GM12878 (cell line): ENCODE results near the gene MEX3C. TPM values are rescaled to one million over a fixed set of nuclear protein-coding genes. Genes with fewer than 3 reads are reported as not detected.

ENCODE experiments used
- ATAC-seq: fragments of 200-7000 bp; cut with Tn5 transposase; 3 replicates; pipeline ENCODE4 v1.9.1; 2020; ENCODE audit warnings: mild to moderate bottlenecking, moderate library complexity
- BruUV-seq: library from RNA; stranded (reverse); fragments of 400-500 nt; replicated peaks from 2 replicates; lab custom pipeline; 2021; lab: Mats Ljungman, UMichigan
- CTCF ChIA-PET: fragments of 300-600 bp; sonication (Branson Sonifier 250); formaldehyde crosslinking; extraction: SDS; loops from one replicate; lab custom pipeline; 2021; ENCODE audit warnings: inconsistent platforms; lab: Yijun Ruan, JAX
- POLR2A ChIA-PET: fragments of 350-600 bp; formaldehyde crosslinking; extraction: SDS; loops from one replicate; lab custom pipeline; 2021; ENCODE audit warnings: inconsistent platforms; lab: Charles Lee
- RAD21 ChIA-PET: fragments of 300-600 bp; sonication (Branson Sonifier 250); formaldehyde crosslinking; loops from one replicate; lab custom pipeline; 2023; ENCODE audit warnings: antibody characterized with exemption; ENCODE audit not compliant: unreplicated experiment; lab: Charles Lee
- SMC1A ChIA-PET: fragments of 300-600 bp; sonication (Branson Sonifier 250); formaldehyde crosslinking; loops from one replicate; lab custom pipeline; 2023; ENCODE audit not compliant: unreplicated experiment, uncharacterized antibody; lab: Charles Lee
- DNase-seq: peaks from one replicate; pipeline ENCODE4 v3.0.0-alpha.2; 2011; ENCODE audit warnings: low read depth, low spot score
- FAIRE-seq: peaks from 3 replicates; lab custom pipeline; 2011; peaks lifted over from hg19 to GRCh38; lab: Jason Lieb, UNC
- H2AFZ ChIP-seq: 2 replicates; pipeline ENCODE4 v1.6.0; 2011; ENCODE audit warnings: low read depth, low read length, control low read depth; ENCODE audit not compliant: control insufficient read depth
- H3K27ac ChIP-seq: 2 replicates; pipeline ENCODE4 v1.5.1; 2011; ENCODE audit warnings: control low read depth; ENCODE audit not compliant: control insufficient read depth, insufficient read depth
- H3K27me3 ChIP-seq, 2 experiments: replicated peaks in 1 of 2; 2 replicates each; pipeline versions ENCODE4 v1.6.0 to v1.6.1; 2011; ENCODE audit warnings: low read length in 1 of 2; ENCODE audit not compliant: control insufficient read depth in 2 of 2, insufficient read depth in 2 of 2
- H3K36me3 ChIP-seq, 2 experiments: 2 replicates each; pipeline ENCODE4 v1.5.1; 2011; ENCODE audit warnings: low read length in 1 of 2; ENCODE audit not compliant: control insufficient read depth in 2 of 2, insufficient read depth in 2 of 2
- H3K4me1 ChIP-seq: 2 replicates; pipeline ENCODE4 v1.6.1; 2011; ENCODE audit warnings: mild to moderate bottlenecking, low read length, moderate library complexity, mixed read lengths; ENCODE audit not compliant: control insufficient read depth, insufficient read depth
- H3K4me2 ChIP-seq: 2 replicates; pipeline ENCODE4 v1.6.0; 2011; ENCODE audit warnings: control low read depth; ENCODE audit not compliant: control insufficient read depth, insufficient read depth
- H3K4me3 ChIP-seq: fragments of 200-600 bp; sonication (generic); 2 replicates; pipeline ENCODE4 v1.5.1; 2016
- H3K79me2 ChIP-seq: 2 replicates; pipeline ENCODE4 v1.6.0; 2011; ENCODE audit warnings: low read length; ENCODE audit not compliant: control insufficient read depth, insufficient read depth
- H3K9ac ChIP-seq: 2 replicates; pipeline ENCODE4 v1.8.0; 2011; ENCODE audit warnings: low read length, control low read depth, mixed read lengths; ENCODE audit not compliant: control insufficient read depth, insufficient read depth
- H3K9me3 ChIP-seq: replicated peaks from 3 replicates; pipeline ENCODE4 v1.5.1; 2011; ENCODE audit warnings: mild to moderate bottlenecking, low read length; ENCODE audit not compliant: control insufficient read depth, insufficient read depth
- H4K20me1 ChIP-seq: 2 replicates; pipeline ENCODE4 v1.6.0; 2011; ENCODE audit not compliant: control insufficient read depth, insufficient read depth
- BRCA1 ChIP-seq: IDR thresholded peaks from 2 replicates; pipeline ENCODE4 v1.6.1; 2011; ENCODE audit warnings: low read depth, low read length, improper control_type of control experiment
- HDAC6 ChIP-seq: fragments of 200-600 bp; sonication (generic); IDR thresholded peaks from one replicate; pipeline ENCODE4 v1.8.0; 2017; ENCODE audit warnings: antibody characterized with exemption; ENCODE audit not compliant: unreplicated experiment
- RAD21 ChIP-seq: IDR thresholded peaks from 2 replicates; pipeline ENCODE4 v1.6.1; 2011; ENCODE audit warnings: mild to moderate bottlenecking, low read depth, low read length, moderate library complexity; ENCODE audit not compliant: insufficient read depth
- RUNX3 ChIP-seq: IDR thresholded peaks from 2 replicates; pipeline ENCODE4 v1.6.1; 2012; ENCODE audit warnings: low read length, inconsistent platforms
- SPI1 ChIP-seq: IDR thresholded peaks from 2 replicates; pipeline ENCODE4 v1.6.1; 2011; ENCODE audit warnings: low read depth, mild to moderate bottlenecking, low read length, moderate library complexity, borderline replicate concordance; ENCODE audit not compliant: insufficient read depth
- WGBS: methylation state at CpG from one replicate; pipeline ENCODE4 v1.1.6; 2016; ENCODE audit warnings: low lambda C conversion rate; ENCODE audit not compliant: insufficient replicate concordance, insufficient coverage; ENCODE audit errors: missing lambda C conversion rate; 5-methylcytosine and 5-hydroxymethylcytosine counted together
- in situ Hi-C: fragments of 300-500 bp; cut with MboI; formaldehyde crosslinking; loops from 9 replicates; pipeline ENCODE4 v1.14.3; 2018; ENCODE audit warnings: mixed read lengths
- intact Hi-C: fragments of 100-400 bp; cut with micrococcal nuclease; formaldehyde crosslinking; loops from one replicate; pipeline ENCODE4 v1.14.2; 2022; ENCODE audit not compliant: unreplicated experiment
- polyA plus RNA-seq, 11 experiments: library from polyadenylated mRNA; depleted of rRNA in 4 of 11; unstranded in 6 of 11; stranded (reverse) in 5 of 11; fragments of >200 nt; fragmentation: Nextera tagmentation in 4 of 11; fragmentation: Illumina TruSeq in 1 of 11; extraction: Ambion mirVana in 4 of 11; extraction: Trizol in 1 of 11; gene quantifications; 1 replicate in 1 of 11; 2 replicates in 10 of 11; pipeline versions ENCODE4 v1.2.1 to v1.2.3, GENCODE V29; 2011 to 2016; ENCODE audit warnings: inconsistent platforms in 2 of 11, missing spikeins in 2 of 11, low read depth in 1 of 11
- total RNA-seq, 4 experiments: library from RNA; depleted of rRNA in 3 of 4; stranded (reverse); fragments of >200 nt in 3 of 4; fragmentation: Illumina TruSeq in 1 of 4; extraction: Trizol in 1 of 4; gene quantifications; 2 replicates each; pipeline versions ENCODE4 v1.2.1 to v1.2.3, GENCODE V29; 2013 to 2021
- TF ChIP-seq, protein P1 (sequence below): fragments of 450-650 bp; formaldehyde crosslinking; IDR thresholded peaks from 2 replicates; pipeline ENCODE4 v1.4.0; 2022; ENCODE audit warnings: mild to moderate bottlenecking, moderate library complexity
- TF ChIP-seq, protein P2 (sequence below), 3 experiments: IDR thresholded peaks in 2 of 3; conservative IDR thresholded peaks in 1 of 3; 2 replicates each; pipeline ENCODE4 v1.5.1; 2011; ENCODE audit warnings: low read depth in 3 of 3, low read length in 3 of 3, mild to moderate bottlenecking in 3 of 3, control low read depth in 2 of 3, moderate library complexity in 2 of 3, inconsistent platforms in 1 of 3, mixed read lengths in 1 of 3; ENCODE audit not compliant: control insufficient read depth in 2 of 3, insufficient read depth in 1 of 3; ENCODE audit errors: extremely low read depth in 1 of 3

Gene MEX3C
- total and polyA plus RNA-seq, 10 of the 15 experiments (the other 5 are each of a cell fraction or from before 2014, with no cell fraction given) = 6.7 to 48.8 (median 21.3) TPM

DNA sequence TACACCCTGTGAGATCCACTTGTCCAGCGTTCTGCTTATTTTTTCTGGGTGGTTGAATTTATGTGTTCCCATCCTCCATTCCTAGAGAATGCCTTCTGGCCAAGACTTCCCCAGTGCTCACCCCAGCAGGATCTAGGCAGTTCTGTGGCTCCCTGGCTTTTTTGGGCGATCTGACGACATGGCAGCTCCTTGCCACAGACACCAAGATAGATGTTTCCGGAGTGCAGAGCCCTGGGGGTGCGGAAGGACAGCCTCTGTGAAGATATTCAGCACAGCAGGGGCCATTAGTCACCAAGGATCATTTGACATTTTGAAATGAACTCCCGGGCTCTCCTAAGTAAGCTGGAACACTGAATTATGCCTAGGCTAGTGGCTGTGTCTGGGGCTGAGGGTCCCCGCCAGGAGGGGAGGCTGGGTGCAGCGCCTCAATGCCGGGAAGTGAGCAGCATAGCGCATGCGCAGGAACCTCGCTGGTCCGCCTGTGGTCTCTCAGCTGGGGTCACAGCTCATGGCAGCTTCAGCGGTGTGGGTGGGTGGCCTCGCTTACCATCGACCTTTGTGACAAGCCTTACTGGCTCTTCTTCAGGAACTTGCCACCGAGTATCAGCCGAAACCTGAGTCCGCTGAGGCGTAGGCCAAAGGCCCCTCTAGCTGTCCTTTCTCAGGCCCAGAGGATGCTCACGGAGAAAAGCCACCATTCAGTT lies 60.3 kb downstream of the MEX3C start:
- SMC1A ChIA-PET = interaction anchor here (0.9 to 2.1 kb wide), 2 partner anchors 17 to 50 kb away, joined by 3 to 6 read pairs; no protein-coding TSS in a partner anchor
- BruUV-seq = no TSS peak
- Histone ChIP-seq H2AFZ (no peak overlapping the region), H3K27me3 (no peaks in the 10 kb centered on the region), H3K79me2 (no peaks in the 10 kb centered on the region), H3K4me2 (no peak overlapping the region), H3K4me3 (no peak overlapping the region), H3K9ac (no peak overlapping the region), H3K36me3 (no peaks in the 10 kb centered on the region), H3K4me1 (no peaks in the 10 kb centered on the region), H4K20me1 (no peaks in the 10 kb centered on the region), H3K27ac (no peak overlapping the region), H3K9me3 (no peaks in the 10 kb centered on the region)
- 79% methylated on average over 21 of the region's 21 CpGs for WGBS
- TF ChIP-seq HDAC6 (no peak), BRCA1 (no peak)
- RAD21 ChIA-PET = no interaction called here
- DNase-seq = no peak
- POLR2A ChIA-PET = no interaction called here
- FAIRE-seq = no peak
- intact Hi-C loops (no loop called here), in situ Hi-C loops (no loop called here)
- CTCF ChIA-PET = interaction anchor here (0.7 to 1.4 kb wide), 4 partner anchors 10 to 711 kb away, joined by 3 to 6 read pairs (median 3); no protein-coding TSS in a partner anchor
- no peak for ATAC-seq

DNA sequence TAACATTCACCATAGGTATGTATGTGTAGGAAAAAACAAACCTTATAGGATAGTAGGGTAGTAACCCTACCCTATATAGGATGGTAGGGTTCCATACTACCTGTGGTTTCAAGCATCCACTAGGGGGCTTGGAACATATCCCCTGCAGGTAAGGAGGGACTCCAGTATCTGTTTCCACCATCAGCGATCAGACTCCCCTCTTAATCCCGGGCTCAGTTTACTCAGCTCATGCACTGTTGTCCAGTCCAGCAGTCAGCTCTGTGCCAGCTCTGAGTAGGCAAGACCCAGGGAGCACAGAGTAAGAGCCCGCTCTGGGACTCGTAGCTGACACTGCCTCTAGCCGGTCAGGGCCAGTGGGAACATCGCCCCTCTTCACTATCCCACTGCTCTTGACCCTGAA lies 61.7 kb downstream of the MEX3C start:
- Histone ChIP-seq H4K20me1 (no peaks in the 10 kb centered on the region), H3K27ac (no peak overlapping the region)
- in situ Hi-C loops = no loop called here
- CTCF ChIA-PET = interaction anchor here (1.2 kb wide), 1 partner anchor 46 kb away, joined by 3 read pairs; no protein-coding TSS in a partner anchor
- TF ChIP-seq, protein P1, sequence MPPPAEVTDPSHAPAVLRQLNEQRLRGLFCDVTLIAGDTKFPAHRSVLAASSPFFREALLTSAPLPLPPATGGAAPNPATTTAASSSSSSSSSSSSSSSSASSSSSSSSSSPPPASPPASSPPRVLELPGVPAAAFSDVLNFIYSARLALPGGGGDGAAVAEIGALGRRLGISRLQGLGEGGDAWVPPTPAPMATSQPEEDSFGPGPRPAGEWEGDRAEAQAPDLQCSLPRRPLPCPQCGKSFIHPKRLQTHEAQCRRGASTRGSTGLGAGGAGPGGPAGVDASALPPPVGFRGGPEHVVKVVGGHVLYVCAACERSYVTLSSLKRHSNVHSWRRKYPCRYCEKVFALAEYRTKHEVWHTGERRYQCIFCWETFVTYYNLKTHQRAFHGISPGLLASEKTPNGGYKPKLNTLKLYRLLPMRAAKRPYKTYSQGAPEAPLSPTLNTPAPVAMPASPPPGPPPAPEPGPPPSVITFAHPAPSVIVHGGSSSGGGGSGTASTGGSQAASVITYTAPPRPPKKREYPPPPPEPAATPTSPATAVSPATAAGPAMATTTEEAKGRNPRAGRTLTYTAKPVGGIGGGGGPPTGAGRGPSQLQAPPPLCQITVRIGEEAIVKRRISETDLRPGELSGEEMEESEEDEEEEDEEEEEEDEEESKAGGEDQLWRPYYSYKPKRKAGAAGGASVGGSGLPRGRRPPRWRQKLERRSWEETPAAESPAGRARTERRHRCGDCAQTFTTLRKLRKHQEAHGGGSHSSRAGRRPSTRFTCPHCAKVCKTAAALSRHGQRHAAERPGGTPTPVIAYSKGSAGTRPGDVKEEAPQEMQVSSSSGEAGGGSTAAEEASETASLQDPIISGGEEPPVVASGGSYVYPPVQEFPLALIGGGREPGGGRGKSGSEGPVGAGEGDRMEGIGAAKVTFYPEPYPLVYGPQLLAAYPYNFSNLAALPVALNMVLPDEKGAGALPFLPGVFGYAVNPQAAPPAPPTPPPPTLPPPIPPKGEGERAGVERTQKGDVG (CRISPR knock-in tag) = no peak
- TF ChIP-seq, protein P2, sequence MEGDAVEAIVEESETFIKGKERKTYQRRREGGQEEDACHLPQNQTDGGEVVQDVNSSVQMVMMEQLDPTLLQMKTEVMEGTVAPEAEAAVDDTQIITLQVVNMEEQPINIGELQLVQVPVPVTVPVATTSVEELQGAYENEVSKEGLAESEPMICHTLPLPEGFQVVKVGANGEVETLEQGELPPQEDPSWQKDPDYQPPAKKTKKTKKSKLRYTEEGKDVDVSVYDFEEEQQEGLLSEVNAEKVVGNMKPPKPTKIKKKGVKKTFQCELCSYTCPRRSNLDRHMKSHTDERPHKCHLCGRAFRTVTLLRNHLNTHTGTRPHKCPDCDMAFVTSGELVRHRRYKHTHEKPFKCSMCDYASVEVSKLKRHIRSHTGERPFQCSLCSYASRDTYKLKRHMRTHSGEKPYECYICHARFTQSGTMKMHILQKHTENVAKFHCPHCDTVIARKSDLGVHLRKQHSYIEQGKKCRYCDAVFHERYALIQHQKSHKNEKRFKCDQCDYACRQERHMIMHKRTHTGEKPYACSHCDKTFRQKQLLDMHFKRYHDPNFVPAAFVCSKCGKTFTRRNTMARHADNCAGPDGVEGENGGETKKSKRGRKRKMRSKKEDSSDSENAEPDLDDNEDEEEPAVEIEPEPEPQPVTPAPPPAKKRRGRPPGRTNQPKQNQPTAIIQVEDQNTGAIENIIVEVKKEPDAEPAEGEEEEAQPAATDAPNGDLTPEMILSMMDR (IDR thresholded peaks at IDR 0.05 in 2 of 3, conservative IDR thresholded peaks at IDR 0.05 in 1 of 3; ENCODE audit: control insufficient read depth in 2 of 3, extremely low read depth in 1 of 3, insufficient read depth in 1 of 3, low read depth in 3 of 3, low read length in 3 of 3) = peak; percentile 21 to 45 (median 40)
- TF ChIP-seq RUNX3 (peak; percentile 63), RAD21 (peak; percentile 33), SPI1 (no peak)
- TF ChIP-seq, all 136 proteins: peak for 3
- no peaks in the 10 kb centered on the region for H3K9me3 ChIP-seq
- SMC1A ChIA-PET = interaction anchor here (0.6 to 2.1 kb wide), 2 partner anchors 51 to 569 kb away, joined by 3 to 6 read pairs; no protein-coding TSS in a partner anchor
- no peaks in the 10 kb centered on the region for H3K36me3 ChIP-seq
- 56% methylated on average over 6 of the region's 6 CpGs for WGBS
- DNase-seq (no peak), ATAC-seq (peak; percentile 80), FAIRE-seq (no peak)
- H3K27me3 ChIP-seq = no peaks in the 10 kb centered on the region
- no peaks in the 10 kb centered on the region for H3K79me2 ChIP-seq
- H3K4me3 ChIP-seq = no peak overlapping the region
- BruUV-seq = no TSS peak
- POLR2A ChIA-PET = interaction anchor here (0.6 kb wide), 1 partner anchor 143 kb away, joined by 5 read pairs; no protein-coding TSS in a partner anchor
- H3K9ac ChIP-seq = no peak overlapping the region
- H3K4me2 ChIP-seq = no peak overlapping the region
- H2AFZ ChIP-seq = no peak overlapping the region
- RAD21 ChIA-PET = interaction anchor here (0.6 kb wide), 2 partner anchors 17 to 474 kb away, joined by 6 to 8 read pairs; no protein-coding TSS in a partner anchor
- no peaks in the 10 kb centered on the region for H3K4me1 ChIP-seq
- intact Hi-C loops = no loop called here
